A549 (cell line): ENCODE results near the gene ARHGAP22.

ENCODE experiments used
- CHD2 ChIP-seq: fragments of 150-350 bp; IDR thresholded peaks from 2 replicates; pipeline ENCODE4 v1.6.1; 2014; ENCODE audit warnings: low read length; ENCODE audit not compliant: partially characterized antibody
- EP300 ChIP-seq, 2 experiments: fragments of >200 bp; sonication (Bioruptor Twin); formaldehyde crosslinking; IDR thresholded peaks; 2 replicates in 1 of 2; 3 replicates in 1 of 2; pipeline ENCODE4 v1.6.1; 2016 to 2017
- NPAS2 ChIP-seq: fragments of 250-450 bp; sonication (Bioruptor Pico); IDR thresholded peaks from 2 replicates; pipeline ENCODE4 v1.8.0; 2022; ENCODE audit warnings: mild to moderate bottlenecking, moderate library complexity, borderline replicate concordance
- TP53 ChIP-seq: fragments of 250-450 bp; sonication (Bioruptor Pico); IDR thresholded peaks from 2 replicates; pipeline ENCODE4 v1.5.0; 2021; ENCODE audit warnings: mild to moderate bottlenecking, moderate library complexity
- ZC3H11A ChIP-seq: fragments of 450-650 bp; IDR thresholded peaks from 2 replicates; pipeline ENCODE4 v1.6.1; 2014; ENCODE audit warnings: antibody characterized with exemption, mild to moderate bottlenecking
- TF ChIP-seq, protein P1 (sequence below): fragments of >200 bp; sonication (Bioruptor Twin); formaldehyde crosslinking; IDR thresholded peaks from 3 replicates; pipeline ENCODE4 v1.5.1; 2016

DNA sequence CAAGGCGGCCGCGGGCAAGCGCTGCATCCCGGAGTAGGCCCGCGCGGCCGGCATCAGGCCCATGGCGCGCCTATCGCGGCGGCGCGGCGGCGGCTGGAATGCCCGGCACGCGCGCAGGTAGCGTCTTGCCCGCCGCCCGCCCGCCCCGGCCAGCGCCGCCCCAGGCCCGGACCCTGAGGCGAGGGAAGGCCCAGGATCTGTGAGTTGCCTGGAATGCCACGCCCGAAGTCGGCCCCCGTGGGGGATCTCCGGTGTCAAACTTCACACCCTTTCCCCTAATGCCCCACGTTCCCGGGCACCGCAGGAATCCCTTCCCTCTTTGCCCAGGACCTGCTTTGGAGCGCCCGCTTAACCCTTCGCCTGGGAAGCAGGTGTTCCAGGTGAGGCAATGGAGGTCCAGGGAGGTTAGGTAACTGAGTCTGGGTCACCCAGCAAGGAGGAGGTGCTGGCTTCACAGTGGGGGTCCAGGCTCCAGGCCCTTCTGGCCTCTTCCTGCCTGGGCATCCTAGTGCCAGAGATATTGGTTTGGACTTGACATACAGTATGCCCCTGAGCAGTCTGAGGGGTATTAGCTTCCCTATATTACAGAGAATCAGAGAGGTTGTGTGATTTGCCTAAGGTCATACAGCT, 138.1 kb downstream of the ARHGAP22 start:
- no peak for TF ChIP-seq CHD2
- TF ChIP-seq NPAS2 (CRISPR knock-in tag) = no peak
- TF ChIP-seq, protein P1, sequence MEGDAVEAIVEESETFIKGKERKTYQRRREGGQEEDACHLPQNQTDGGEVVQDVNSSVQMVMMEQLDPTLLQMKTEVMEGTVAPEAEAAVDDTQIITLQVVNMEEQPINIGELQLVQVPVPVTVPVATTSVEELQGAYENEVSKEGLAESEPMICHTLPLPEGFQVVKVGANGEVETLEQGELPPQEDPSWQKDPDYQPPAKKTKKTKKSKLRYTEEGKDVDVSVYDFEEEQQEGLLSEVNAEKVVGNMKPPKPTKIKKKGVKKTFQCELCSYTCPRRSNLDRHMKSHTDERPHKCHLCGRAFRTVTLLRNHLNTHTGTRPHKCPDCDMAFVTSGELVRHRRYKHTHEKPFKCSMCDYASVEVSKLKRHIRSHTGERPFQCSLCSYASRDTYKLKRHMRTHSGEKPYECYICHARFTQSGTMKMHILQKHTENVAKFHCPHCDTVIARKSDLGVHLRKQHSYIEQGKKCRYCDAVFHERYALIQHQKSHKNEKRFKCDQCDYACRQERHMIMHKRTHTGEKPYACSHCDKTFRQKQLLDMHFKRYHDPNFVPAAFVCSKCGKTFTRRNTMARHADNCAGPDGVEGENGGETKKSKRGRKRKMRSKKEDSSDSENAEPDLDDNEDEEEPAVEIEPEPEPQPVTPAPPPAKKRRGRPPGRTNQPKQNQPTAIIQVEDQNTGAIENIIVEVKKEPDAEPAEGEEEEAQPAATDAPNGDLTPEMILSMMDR = no peak
- no peak for TF ChIP-seq ZC3H11A
- TF ChIP-seq TP53 (CRISPR knock-in tag) = no peak
- no peak for TF ChIP-seq EP300 (IDR thresholded peaks at IDR 0.05)
